ENCODE results near the gene SLC5A1.
"Not testable (repeated sequence)": the region's sequence is repeated elsewhere in the genome, so short reads cannot be mapped to it uniquely, and the experiment has no call there.

The SLC5A1 gene

GRCh38 chr22:32088084-32088483, 45.0 kb downstream of the SLC5A1 start:
- no peak for DNase-seq (ENCODE audit: low read depth, low spot score)

- DNase-seq (ENCODE audit: low read depth, low spot score) = no peak
Measured at GRCh38 chr22:32097018-32097417, 54.0 kb downstream of the SLC5A1 start.

GRCh38 chr22:32097881-32098499, 54.9 kb downstream of the SLC5A1 start:
- no peak for DNase-seq (ENCODE audit: low read depth, low spot score)

- DNase-seq (ENCODE audit: low read depth, low spot score) = no peak
Measured at GRCh38 chr22:32100711-32101110, 57.6 kb downstream of the SLC5A1 start.

- DNase-seq (ENCODE audit: low read depth, low spot score) = peak; percentile 6
Measured at GRCh38 chr22:32103658-32104315, 60.7 kb downstream of the SLC5A1 start.

- DNase-seq (ENCODE audit: low read depth, low spot score) = peak; percentile 47
Measured at GRCh38 chr22:32106930-32107329, 63.9 kb downstream of the SLC5A1 start.

GRCh38 chr22:32112380-32112779, 69.3 kb downstream of the SLC5A1 start:
- DNase-seq (ENCODE audit: low read depth, low spot score) = no peak

GRCh38 chr22:32119568-32120235, 76.6 kb downstream of the SLC5A1 start:
- DNase-seq (ENCODE audit: low read depth, low spot score) = no peak

- DNase-seq (ENCODE audit: low read depth, low spot score) = no peak
Measured at GRCh38 chr22:32120603-32121002, 77.5 kb downstream of the SLC5A1 start.

- no peak for DNase-seq (ENCODE audit: low read depth, low spot score)
Measured at GRCh38 chr22:32122899-32123298, 79.8 kb downstream of the SLC5A1 start.

- no peak for DNase-seq (ENCODE audit: low read depth, low spot score)
Measured at GRCh38 chr22:32123657-32124056, 80.6 kb downstream of the SLC5A1 start.

- no peak for DNase-seq (ENCODE audit: low read depth, low spot score)
Measured at GRCh38 chr22:32127904-32128303, 84.8 kb downstream of the SLC5A1 start.

GRCh38 chr22:32130464-32130863, 87.4 kb downstream of the SLC5A1 start:
- no peak for DNase-seq (ENCODE audit: low read depth, low spot score)

GRCh38 chr22:32132126-32132525, 89.1 kb downstream of the SLC5A1 start:
- DNase-seq (ENCODE audit: low read depth, low spot score) = no peak

GRCh38 chr22:32132783-32133182, 89.7 kb downstream of the SLC5A1 start:
- DNase-seq (ENCODE audit: low read depth, low spot score) = no peak

- DNase-seq (ENCODE audit: low read depth, low spot score) = not testable (repeated sequence)
Measured at GRCh38 chr22:32134796-32135195, 91.7 kb downstream of the SLC5A1 start.

- DNase-seq (ENCODE audit: low read depth, low spot score) = peak; percentile 49
Measured at GRCh38 chr22:32135958-32136357, 92.9 kb downstream of the SLC5A1 start.

- DNase-seq (ENCODE audit: low read depth, low spot score) = not testable (repeated sequence)
Measured at GRCh38 chr22:32136881-32137280, 93.8 kb downstream of the SLC5A1 start.

GRCh38 chr22:32137731-32138324, 94.8 kb downstream of the SLC5A1 start:
- DNase-seq (ENCODE audit: low read depth, low spot score) = peak; percentile 8

GRCh38 chr22:32138576-32138975, 95.5 kb downstream of the SLC5A1 start:
- not testable (repeated sequence) for DNase-seq (ENCODE audit: low read depth, low spot score)

GRCh38 chr22:32140688-32141087, 97.6 kb downstream of the SLC5A1 start:
- not testable (repeated sequence) for DNase-seq (ENCODE audit: low read depth, low spot score)

GRCh38 chr22:32142600-32142999, 99.5 kb downstream of the SLC5A1 start:
- no peak for DNase-seq (ENCODE audit: low read depth, low spot score)

Data from astrocyte of the hippocampus (primary cell).